IMR-90 (cell line): Measurements from ENCODE around the gene AFTPH.

ENCODE experiments used
- BHLHE40 ChIP-seq: fragments of 150-350 bp; IDR thresholded peaks from 2 replicates; pipeline ENCODE4 v1.6.1; 2016; ENCODE audit warnings: mild to moderate bottlenecking, low read depth, low read length
- CEBPB ChIP-seq: IDR thresholded peaks from 2 replicates; pipeline ENCODE4 v1.6.1; 2012; ENCODE audit warnings: low read depth, low read length, improper control_type of control experiment
- MAFK ChIP-seq: IDR thresholded peaks from 2 replicates; pipeline ENCODE4 v1.6.1; 2012; ENCODE audit warnings: low read depth, low read length, improper control_type of control experiment
- MAZ ChIP-seq: IDR thresholded peaks from 2 replicates; pipeline ENCODE4 v1.6.1; 2012; ENCODE audit warnings: low read depth, mild to moderate bottlenecking, low read length, improper control_type of control experiment, moderate library complexity, borderline replicate concordance
- MXI1 ChIP-seq: IDR thresholded peaks from 2 replicates; pipeline ENCODE4 v1.6.1; 2012; ENCODE audit warnings: low read depth, mild to moderate bottlenecking, low read length, moderate library complexity, borderline replicate concordance
- NFE2L2 ChIP-seq: fragments of 150-350 bp; IDR thresholded peaks from 2 replicates; pipeline ENCODE4 v1.6.1; 2016; ENCODE audit warnings: low read depth, mild to moderate bottlenecking, low read length
- POLR2A ChIP-seq: IDR thresholded peaks from 2 replicates; pipeline ENCODE4 v1.6.1; 2012; ENCODE audit warnings: mild to moderate bottlenecking, low read depth, low read length
- RAD21 ChIP-seq: IDR thresholded peaks from 2 replicates; pipeline ENCODE4 v1.6.1; 2012; ENCODE audit warnings: low read length, improper control_type of control experiment
- RCOR1 ChIP-seq: IDR thresholded peaks from 2 replicates; pipeline ENCODE4 v1.6.1; 2012; ENCODE audit warnings: mild to moderate bottlenecking, low read length, improper control_type of control experiment; ENCODE audit not compliant: insufficient replicate concordance
- RFX5 ChIP-seq: IDR thresholded peaks from 2 replicates; pipeline ENCODE4 v1.8.0; 2012; ENCODE audit warnings: low read depth, mild to moderate bottlenecking, low read length, moderate library complexity
- SMC3 ChIP-seq: fragments of 150-350 bp; IDR thresholded peaks from 2 replicates; pipeline ENCODE4 v1.6.1; 2016; ENCODE audit warnings: low read depth, mild to moderate bottlenecking, antibody characterized with exemption, low read length, moderate library complexity
- TF ChIP-seq, protein P1 (sequence below): conservative IDR thresholded peaks from 2 replicates; pipeline ENCODE4 v1.5.1; 2012; ENCODE audit warnings: mild to moderate bottlenecking, low read depth, low read length, improper control_type of control experiment
- TF ChIP-seq, protein P2 (sequence below): fragments of 150-350 bp; IDR thresholded peaks from 2 replicates; pipeline ENCODE4 v1.6.1; 2017; ENCODE audit warnings: mild to moderate bottlenecking, antibody characterized with exemption, low read length, low read depth
- TF ChIP-seq, protein P3 (sequence below): fragments of 150-350 bp; IDR thresholded peaks from 2 replicates; pipeline ENCODE4 v1.6.1; 2016; ENCODE audit warnings: low read depth, mild to moderate bottlenecking, low read length, moderate library complexity, borderline replicate concordance

DNA sequence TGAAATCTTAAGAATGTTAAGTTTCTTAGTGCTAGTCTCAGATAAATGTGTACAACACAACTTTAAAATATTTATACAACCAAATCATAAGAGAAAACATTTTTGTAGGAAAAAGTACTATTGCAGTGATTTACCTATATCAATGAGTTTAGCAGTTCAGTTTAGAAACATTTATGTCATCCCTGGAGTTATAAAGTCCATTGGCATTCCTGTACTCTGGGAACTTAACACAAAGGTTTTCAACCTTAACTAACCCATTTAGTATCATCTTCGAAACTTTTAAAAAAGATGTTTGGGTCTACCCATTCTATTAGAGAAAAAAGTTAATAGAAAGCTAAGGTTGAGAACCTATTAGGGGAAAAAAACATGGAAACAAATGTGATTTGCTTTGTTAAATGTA is 10.9 kb downstream of the AFTPH start:
- TF ChIP-seq, protein P1, sequence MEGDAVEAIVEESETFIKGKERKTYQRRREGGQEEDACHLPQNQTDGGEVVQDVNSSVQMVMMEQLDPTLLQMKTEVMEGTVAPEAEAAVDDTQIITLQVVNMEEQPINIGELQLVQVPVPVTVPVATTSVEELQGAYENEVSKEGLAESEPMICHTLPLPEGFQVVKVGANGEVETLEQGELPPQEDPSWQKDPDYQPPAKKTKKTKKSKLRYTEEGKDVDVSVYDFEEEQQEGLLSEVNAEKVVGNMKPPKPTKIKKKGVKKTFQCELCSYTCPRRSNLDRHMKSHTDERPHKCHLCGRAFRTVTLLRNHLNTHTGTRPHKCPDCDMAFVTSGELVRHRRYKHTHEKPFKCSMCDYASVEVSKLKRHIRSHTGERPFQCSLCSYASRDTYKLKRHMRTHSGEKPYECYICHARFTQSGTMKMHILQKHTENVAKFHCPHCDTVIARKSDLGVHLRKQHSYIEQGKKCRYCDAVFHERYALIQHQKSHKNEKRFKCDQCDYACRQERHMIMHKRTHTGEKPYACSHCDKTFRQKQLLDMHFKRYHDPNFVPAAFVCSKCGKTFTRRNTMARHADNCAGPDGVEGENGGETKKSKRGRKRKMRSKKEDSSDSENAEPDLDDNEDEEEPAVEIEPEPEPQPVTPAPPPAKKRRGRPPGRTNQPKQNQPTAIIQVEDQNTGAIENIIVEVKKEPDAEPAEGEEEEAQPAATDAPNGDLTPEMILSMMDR, result no peak
- no peak for TF ChIP-seq POLR2A
- TF ChIP-seq MXI1, result no peak
- TF ChIP-seq RAD21, result no peak
- TF ChIP-seq CEBPB, result no peak
- TF ChIP-seq RFX5, result no peak
- no peak for TF ChIP-seq SMC3
- TF ChIP-seq, protein P2, sequence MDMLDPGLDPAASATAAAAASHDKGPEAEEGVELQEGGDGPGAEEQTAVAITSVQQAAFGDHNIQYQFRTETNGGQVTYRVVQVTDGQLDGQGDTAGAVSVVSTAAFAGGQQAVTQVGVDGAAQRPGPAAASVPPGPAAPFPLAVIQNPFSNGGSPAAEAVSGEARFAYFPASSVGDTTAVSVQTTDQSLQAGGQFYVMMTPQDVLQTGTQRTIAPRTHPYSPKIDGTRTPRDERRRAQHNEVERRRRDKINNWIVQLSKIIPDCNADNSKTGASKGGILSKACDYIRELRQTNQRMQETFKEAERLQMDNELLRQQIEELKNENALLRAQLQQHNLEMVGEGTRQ, result no peak
- no peak for TF ChIP-seq MAFK
- TF ChIP-seq NFE2L2, result no peak
- no peak for TF ChIP-seq RCOR1
- TF ChIP-seq MAZ, result no peak
- TF ChIP-seq BHLHE40, result no peak
- TF ChIP-seq, protein P3, sequence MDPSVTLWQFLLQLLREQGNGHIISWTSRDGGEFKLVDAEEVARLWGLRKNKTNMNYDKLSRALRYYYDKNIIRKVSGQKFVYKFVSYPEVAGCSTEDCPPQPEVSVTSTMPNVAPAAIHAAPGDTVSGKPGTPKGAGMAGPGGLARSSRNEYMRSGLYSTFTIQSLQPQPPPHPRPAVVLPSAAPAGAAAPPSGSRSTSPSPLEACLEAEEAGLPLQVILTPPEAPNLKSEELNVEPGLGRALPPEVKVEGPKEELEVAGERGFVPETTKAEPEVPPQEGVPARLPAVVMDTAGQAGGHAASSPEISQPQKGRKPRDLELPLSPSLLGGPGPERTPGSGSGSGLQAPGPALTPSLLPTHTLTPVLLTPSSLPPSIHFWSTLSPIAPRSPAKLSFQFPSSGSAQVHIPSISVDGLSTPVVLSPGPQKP, result no peak
